ENCODE measurements around the gene NDRG4. TPM values are rescaled to one million over a fixed set of nuclear protein-coding genes. Genes with fewer than 3 reads are reported as not detected.

Gene NDRG4
- total and polyA plus RNA-seq, 2 of the 13 experiments (the other 11 are each of a cell fraction or from before 2014, with no cell fraction given): 1.7 to 2.7 TPM

DNA sequence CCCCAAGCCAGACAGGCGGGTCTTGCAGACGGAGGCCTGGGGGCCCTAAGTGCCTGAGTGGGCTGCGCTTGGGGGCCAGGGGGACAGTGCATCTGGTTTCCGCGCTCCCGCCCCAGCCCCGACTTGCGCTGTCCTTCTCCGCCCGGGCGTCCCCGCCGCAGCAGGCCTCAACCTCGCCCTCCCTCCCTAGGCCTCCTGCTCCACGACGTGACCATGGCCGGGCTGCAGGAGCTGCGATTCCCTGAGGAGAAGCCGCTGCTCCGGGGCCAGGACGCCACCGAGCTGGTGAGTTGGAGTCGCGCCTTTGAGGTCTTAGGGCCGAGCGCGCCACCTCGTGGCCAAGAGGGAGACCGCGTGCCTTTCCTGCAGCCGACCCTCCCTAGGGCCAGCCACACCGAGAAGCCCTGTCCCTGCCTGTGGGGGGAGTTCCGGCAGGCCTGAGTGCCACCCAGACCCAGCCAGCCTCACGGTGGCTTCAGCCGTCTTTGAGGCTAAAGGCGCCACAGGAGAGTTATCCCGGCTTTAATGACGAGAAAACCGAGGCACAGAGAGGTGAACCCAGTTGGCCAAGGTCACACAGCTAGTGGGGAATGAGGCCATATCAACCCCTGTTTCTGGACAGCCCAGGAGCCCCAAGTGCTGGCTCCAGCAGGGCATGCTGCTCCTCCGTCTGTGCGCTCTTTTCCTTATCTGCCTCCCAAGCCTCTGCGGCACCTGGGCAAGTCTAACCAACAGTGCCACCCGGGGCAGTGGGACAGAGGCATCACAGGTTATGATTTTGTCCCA, 12.2 kb upstream of the NDRG4 start (continued):
- TF ChIP-seq, protein P1, sequence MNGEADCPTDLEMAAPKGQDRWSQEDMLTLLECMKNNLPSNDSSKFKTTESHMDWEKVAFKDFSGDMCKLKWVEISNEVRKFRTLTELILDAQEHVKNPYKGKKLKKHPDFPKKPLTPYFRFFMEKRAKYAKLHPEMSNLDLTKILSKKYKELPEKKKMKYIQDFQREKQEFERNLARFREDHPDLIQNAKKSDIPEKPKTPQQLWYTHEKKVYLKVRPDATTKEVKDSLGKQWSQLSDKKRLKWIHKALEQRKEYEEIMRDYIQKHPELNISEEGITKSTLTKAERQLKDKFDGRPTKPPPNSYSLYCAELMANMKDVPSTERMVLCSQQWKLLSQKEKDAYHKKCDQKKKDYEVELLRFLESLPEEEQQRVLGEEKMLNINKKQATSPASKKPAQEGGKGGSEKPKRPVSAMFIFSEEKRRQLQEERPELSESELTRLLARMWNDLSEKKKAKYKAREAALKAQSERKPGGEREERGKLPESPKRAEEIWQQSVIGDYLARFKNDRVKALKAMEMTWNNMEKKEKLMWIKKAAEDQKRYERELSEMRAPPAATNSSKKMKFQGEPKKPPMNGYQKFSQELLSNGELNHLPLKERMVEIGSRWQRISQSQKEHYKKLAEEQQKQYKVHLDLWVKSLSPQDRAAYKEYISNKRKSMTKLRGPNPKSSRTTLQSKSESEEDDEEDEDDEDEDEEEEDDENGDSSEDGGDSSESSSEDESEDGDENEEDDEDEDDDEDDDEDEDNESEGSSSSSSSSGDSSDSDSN (CRISPR knock-in tag; IDR thresholded peaks at IDR 0.05): peak; percentile 48; the same call in 1 of the 2 replicates
- TF ChIP-seq, protein P2, sequence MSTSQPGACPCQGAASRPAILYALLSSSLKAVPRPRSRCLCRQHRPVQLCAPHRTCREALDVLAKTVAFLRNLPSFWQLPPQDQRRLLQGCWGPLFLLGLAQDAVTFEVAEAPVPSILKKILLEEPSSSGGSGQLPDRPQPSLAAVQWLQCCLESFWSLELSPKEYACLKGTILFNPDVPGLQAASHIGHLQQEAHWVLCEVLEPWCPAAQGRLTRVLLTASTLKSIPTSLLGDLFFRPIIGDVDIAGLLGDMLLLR (CRISPR knock-in tag; IDR thresholded peaks at IDR 0.05): peak; percentile 21; the same call in 1 of the 2 replicates
- peak; percentile 94 for TF ChIP-seq ZNF124 (CRISPR knock-in tag; IDR thresholded peaks at IDR 0.05)
- TF ChIP-seq, protein P3, sequence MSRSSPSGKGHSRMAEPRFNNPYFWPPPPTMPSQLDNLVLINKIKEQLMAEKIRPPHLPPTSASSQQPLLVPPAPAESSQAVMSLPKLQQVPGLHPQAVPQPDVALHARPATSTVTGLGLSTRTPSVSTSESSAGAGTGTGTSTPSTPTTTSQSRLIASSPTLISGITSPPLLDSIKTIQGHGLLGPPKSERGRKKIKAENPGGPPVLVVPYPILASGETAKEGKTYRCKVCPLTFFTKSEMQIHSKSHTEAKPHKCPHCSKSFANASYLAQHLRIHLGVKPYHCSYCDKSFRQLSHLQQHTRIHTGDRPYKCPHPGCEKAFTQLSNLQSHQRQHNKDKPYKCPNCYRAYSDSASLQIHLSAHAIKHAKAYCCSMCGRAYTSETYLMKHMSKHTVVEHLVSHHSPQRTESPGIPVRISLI (CRISPR knock-in tag; IDR thresholded peaks at IDR 0.05; ENCODE audit: borderline replicate concordance): peak; percentile 48; the same call in 1 of the 2 replicates
- peak; percentile 99 for TF ChIP-seq STAG1 (CRISPR knock-in tag; IDR thresholded peaks at IDR 0.05)
- TF ChIP-seq XRCC5 (optimal IDR thresholded peaks at IDR 0.05; ENCODE audit: low read length): peak; percentile 86
- TF ChIP-seq ZNF501 (CRISPR knock-in tag; IDR thresholded peaks at IDR 0.05): peak; percentile 73; the same call in 1 of the 2 replicates
- peak; percentile 25; the same call in 1 of the 2 replicates for TF ChIP-seq FOXA3 (CRISPR knock-in tag; IDR thresholded peaks at IDR 0.05)
- TF ChIP-seq ATRX (CRISPR knock-in tag; IDR thresholded peaks at IDR 0.05; ENCODE audit: borderline replicate concordance): no peak
- TF ChIP-seq GLI4 (CRISPR knock-in tag; IDR thresholded peaks at IDR 0.05; ENCODE audit: borderline replicate concordance): no peak
- TF ChIP-seq ERF (CRISPR knock-in tag; IDR thresholded peaks at IDR 0.05): peak; percentile 64; the same call in 1 of the 2 replicates
- TF ChIP-seq CHD4 (IDR thresholded peaks at IDR 0.05; ENCODE audit: borderline replicate concordance, low read length): no peak
- TF ChIP-seq, protein P4, sequence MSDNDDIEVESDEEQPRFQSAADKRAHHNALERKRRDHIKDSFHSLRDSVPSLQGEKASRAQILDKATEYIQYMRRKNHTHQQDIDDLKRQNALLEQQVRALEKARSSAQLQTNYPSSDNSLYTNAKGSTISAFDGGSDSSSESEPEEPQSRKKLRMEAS (IDR thresholded peaks at IDR 0.05): peak; percentile 73; the same call in 1 of the 2 replicates
- TF ChIP-seq ZNF354B (CRISPR knock-in tag; IDR thresholded peaks at IDR 0.05): no peak
- TF ChIP-seq, protein P5, sequence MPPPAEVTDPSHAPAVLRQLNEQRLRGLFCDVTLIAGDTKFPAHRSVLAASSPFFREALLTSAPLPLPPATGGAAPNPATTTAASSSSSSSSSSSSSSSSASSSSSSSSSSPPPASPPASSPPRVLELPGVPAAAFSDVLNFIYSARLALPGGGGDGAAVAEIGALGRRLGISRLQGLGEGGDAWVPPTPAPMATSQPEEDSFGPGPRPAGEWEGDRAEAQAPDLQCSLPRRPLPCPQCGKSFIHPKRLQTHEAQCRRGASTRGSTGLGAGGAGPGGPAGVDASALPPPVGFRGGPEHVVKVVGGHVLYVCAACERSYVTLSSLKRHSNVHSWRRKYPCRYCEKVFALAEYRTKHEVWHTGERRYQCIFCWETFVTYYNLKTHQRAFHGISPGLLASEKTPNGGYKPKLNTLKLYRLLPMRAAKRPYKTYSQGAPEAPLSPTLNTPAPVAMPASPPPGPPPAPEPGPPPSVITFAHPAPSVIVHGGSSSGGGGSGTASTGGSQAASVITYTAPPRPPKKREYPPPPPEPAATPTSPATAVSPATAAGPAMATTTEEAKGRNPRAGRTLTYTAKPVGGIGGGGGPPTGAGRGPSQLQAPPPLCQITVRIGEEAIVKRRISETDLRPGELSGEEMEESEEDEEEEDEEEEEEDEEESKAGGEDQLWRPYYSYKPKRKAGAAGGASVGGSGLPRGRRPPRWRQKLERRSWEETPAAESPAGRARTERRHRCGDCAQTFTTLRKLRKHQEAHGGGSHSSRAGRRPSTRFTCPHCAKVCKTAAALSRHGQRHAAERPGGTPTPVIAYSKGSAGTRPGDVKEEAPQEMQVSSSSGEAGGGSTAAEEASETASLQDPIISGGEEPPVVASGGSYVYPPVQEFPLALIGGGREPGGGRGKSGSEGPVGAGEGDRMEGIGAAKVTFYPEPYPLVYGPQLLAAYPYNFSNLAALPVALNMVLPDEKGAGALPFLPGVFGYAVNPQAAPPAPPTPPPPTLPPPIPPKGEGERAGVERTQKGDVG (CRISPR knock-in tag; IDR thresholded peaks at IDR 0.05; ENCODE audit: borderline replicate concordance): peak; percentile 60; the same call in 1 of the 2 replicates
- TF ChIP-seq, protein P6, sequence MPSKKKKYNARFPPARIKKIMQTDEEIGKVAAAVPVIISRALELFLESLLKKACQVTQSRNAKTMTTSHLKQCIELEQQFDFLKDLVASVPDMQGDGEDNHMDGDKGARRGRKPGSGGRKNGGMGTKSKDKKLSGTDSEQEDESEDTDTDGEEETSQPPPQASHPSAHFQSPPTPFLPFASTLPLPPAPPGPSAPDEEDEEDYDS (CRISPR knock-in tag; IDR thresholded peaks at IDR 0.05): no peak
- TF ChIP-seq ZNF616 (CRISPR knock-in tag; IDR thresholded peaks at IDR 0.05; ENCODE audit: low read depth): no peak
- TF ChIP-seq ZNF660 (CRISPR knock-in tag; IDR thresholded peaks at IDR 0.05; ENCODE audit: borderline replicate concordance, low read depth): no peak
